ENCODE data around the gene USP50.

Gene USP50

GRCh38 chr15:50552238-50552637 is 5.8 kb upstream of the USP50 start:
- H3K9ac ChIP-seq (ENCODE audit: low read length): no peak overlapping the region
- H3K27me3 ChIP-seq (ENCODE audit: control insufficient read depth, insufficient read depth, low read length): no peaks in the 10 kb centered on the region
- H3K4me3 ChIP-seq (ENCODE audit: low read depth, low read length): no peak overlapping the region
- H3K4me1 ChIP-seq (ENCODE audit: control insufficient read depth, insufficient read depth, low read length): no peaks in the 10 kb centered on the region
- no peaks in the 10 kb centered on the region for H3K9me3 ChIP-seq (ENCODE audit: control insufficient read depth, insufficient read depth, low read depth, low read length)
- H3K27ac ChIP-seq (ENCODE audit: low read depth, low read length): no peak overlapping the region
- H3K36me3 ChIP-seq (ENCODE audit: control insufficient read depth, insufficient read depth, low read length): 0 out of 2 replicates have a peak, but pooled peaks cover 3% of the 10 kb centered on the region

GRCh38 chr15:50549326-50549725 is 2.9 kb upstream of the USP50 start:
- Histone ChIP-seq H3K4me3 (ENCODE audit: low read depth, low read length) (no peak overlapping the region), H3K36me3 (ENCODE audit: control insufficient read depth, insufficient read depth, low read length) (no peaks in the 10 kb centered on the region), H3K27me3 (ENCODE audit: control insufficient read depth, insufficient read depth, low read length) (no peaks in the 10 kb centered on the region), H3K27ac (ENCODE audit: low read depth, low read length) (no peak overlapping the region), H3K9me3 (ENCODE audit: control insufficient read depth, insufficient read depth, low read depth, low read length) (no peaks in the 10 kb centered on the region), H3K9ac (ENCODE audit: low read length) (no peak overlapping the region), H3K4me1 (ENCODE audit: control insufficient read depth, insufficient read depth, low read length) (peaks cover 3% of the 10 kb centered on the region; the same call in 1 of the 2 replicates)

DNA sequence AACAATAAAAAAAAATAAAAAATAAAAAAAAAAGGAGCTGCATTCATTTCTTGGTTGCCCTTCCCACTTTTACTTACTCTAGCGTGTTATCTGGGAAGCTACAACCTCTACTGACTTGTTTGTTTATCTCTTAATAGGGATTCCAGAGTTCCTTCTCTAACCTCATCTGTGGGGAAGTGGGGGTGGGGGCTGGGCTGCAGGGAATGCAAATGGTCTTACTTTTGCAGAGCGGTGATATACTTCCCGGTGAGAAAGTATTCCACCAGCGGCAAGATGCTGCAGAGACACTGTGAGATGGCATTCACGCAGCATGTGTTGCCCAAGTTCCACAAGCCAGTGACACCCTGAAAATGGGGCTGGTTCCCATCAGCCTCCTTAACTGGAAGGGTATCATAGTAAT is 2.1 kb downstream of the USP50 start:
- Histone ChIP-seq H3K9ac (ENCODE audit: low read length) (no peak overlapping the region), H3K9me3 (ENCODE audit: control insufficient read depth, insufficient read depth, low read depth, low read length) (no peaks in the 10 kb centered on the region), H3K27me3 (ENCODE audit: control insufficient read depth, insufficient read depth, low read length) (no peaks in the 10 kb centered on the region), H3K36me3 (ENCODE audit: control insufficient read depth, insufficient read depth, low read length) (no peaks in the 10 kb centered on the region), H3K27ac (ENCODE audit: low read depth, low read length) (no peak overlapping the region), H3K4me1 (ENCODE audit: control insufficient read depth, insufficient read depth, low read length) (peaks cover 4% of the 10 kb centered on the region; the same call in 1 of the 2 replicates), H3K4me3 (ENCODE audit: low read depth, low read length) (no peak overlapping the region)

DNA sequence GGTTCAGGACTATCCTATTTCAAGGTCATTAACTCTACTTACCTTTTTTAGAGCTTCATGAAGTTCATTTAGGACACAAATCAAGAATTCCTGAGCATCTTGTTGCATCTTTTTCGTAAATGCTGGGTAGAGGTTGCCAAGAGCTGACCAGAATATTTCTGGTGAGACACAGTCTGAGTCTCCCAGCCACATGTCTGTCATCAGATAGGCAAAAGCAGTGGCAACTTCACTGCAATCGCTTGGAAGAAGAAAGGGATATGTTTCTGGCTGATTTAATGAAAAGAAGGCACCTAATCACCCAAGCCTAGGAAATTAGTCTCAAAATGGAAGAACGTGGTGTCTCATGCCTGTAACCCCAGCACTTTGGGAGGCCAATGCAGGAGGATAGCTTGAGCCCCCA is 2.9 kb downstream of the USP50 start:
- Histone ChIP-seq H3K9ac (ENCODE audit: low read length) (no peak overlapping the region), H3K9me3 (ENCODE audit: control insufficient read depth, insufficient read depth, low read depth, low read length) (no peaks in the 10 kb centered on the region), H3K27me3 (ENCODE audit: control insufficient read depth, insufficient read depth, low read length) (no peaks in the 10 kb centered on the region), H3K4me1 (ENCODE audit: control insufficient read depth, insufficient read depth, low read length) (peaks cover 4% of the 10 kb centered on the region; the same call in 1 of the 2 replicates), H3K27ac (ENCODE audit: low read depth, low read length) (no peak overlapping the region), H3K4me3 (ENCODE audit: low read depth, low read length) (no peak overlapping the region), H3K36me3 (ENCODE audit: control insufficient read depth, insufficient read depth, low read length) (no peaks in the 10 kb centered on the region)

- Histone ChIP-seq H3K4me3 (ENCODE audit: low read depth, low read length) (no peak overlapping the region), H3K36me3 (ENCODE audit: control insufficient read depth, insufficient read depth, low read length) (no peaks in the 10 kb centered on the region), H3K9me3 (ENCODE audit: control insufficient read depth, insufficient read depth, low read depth, low read length) (no peaks in the 10 kb centered on the region), H3K27me3 (ENCODE audit: control insufficient read depth, insufficient read depth, low read length) (no peaks in the 10 kb centered on the region), H3K9ac (ENCODE audit: low read length) (no peak overlapping the region), H3K27ac (ENCODE audit: low read depth, low read length) (no peak overlapping the region), H3K4me1 (ENCODE audit: control insufficient read depth, insufficient read depth, low read length) (peaks cover 4% of the 10 kb centered on the region; the same call in 1 of the 2 replicates)
These were observed 3.6 kb downstream of the USP50 start for GRCh38 chr15:50542887-50543210.

GRCh38 chr15:50531766-50532165 is 14.7 kb downstream of the USP50 start:
- Histone ChIP-seq H3K9me3 (ENCODE audit: control insufficient read depth, insufficient read depth, low read depth, low read length) (no peaks in the 10 kb centered on the region), H3K9ac (ENCODE audit: low read length) (no peak overlapping the region), H3K4me1 (ENCODE audit: control insufficient read depth, insufficient read depth, low read length) (no peaks in the 10 kb centered on the region), H3K27ac (ENCODE audit: low read depth, low read length) (no peak overlapping the region), H3K4me3 (ENCODE audit: low read depth, low read length) (no peak overlapping the region), H3K36me3 (ENCODE audit: control insufficient read depth, insufficient read depth, low read length) (no peaks in the 10 kb centered on the region), H3K27me3 (ENCODE audit: control insufficient read depth, insufficient read depth, low read length) (no peaks in the 10 kb centered on the region)

DNA sequence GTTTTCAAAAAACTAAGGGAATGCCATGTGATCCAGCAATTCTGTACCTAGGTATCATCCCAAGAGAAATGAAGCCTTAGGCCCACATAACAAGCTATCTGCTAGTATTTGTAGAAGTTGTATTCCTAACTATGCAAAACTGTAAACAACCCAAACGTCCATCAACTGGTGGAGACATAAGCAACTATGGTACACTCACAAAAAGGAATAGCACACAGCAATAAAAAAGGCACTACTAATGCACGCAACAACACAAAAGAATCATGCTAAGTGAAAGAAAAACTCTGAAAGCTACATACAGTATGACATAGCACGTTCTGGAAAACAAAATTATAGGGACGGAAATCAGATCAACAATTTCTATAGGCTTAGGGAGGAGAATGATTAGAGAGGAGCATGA is 15.3 kb downstream of the USP50 start:
- H3K9me3 ChIP-seq (ENCODE audit: control insufficient read depth, insufficient read depth, low read depth, low read length): no peaks in the 10 kb centered on the region
- no peak overlapping the region for H3K27ac ChIP-seq (ENCODE audit: low read depth, low read length)
- H3K4me3 ChIP-seq (ENCODE audit: low read depth, low read length): no peak overlapping the region
- H3K27me3 ChIP-seq (ENCODE audit: control insufficient read depth, insufficient read depth, low read length): no peaks in the 10 kb centered on the region
- H3K4me1 ChIP-seq (ENCODE audit: control insufficient read depth, insufficient read depth, low read length): no peaks in the 10 kb centered on the region
- no peak overlapping the region for H3K9ac ChIP-seq (ENCODE audit: low read length)
- H3K36me3 ChIP-seq (ENCODE audit: control insufficient read depth, insufficient read depth, low read length): no peaks in the 10 kb centered on the region

DNA sequence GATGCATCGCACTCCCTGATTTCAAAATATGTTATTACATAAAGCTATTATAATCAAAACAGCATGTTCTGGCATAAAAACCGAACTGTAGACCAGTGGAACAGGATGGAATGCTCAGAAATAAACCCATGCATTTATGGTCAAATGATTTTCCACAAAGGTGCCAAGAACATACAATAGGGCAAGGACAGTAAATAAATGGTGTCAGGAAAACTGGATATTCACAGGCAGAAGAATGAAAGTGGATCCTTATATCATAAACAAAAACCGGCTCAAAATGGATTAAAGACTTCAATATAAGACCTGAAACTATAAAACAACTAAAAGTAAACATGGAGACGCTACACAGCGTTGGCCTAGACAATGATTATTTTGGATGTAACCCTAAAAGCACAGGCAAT is 22.6 kb downstream of the USP50 start:
- Histone ChIP-seq H3K4me3 (ENCODE audit: low read depth, low read length) (no peak overlapping the region), H3K27me3 (ENCODE audit: control insufficient read depth, insufficient read depth, low read length) (no peaks in the 10 kb centered on the region), H3K27ac (ENCODE audit: low read depth, low read length) (no peak overlapping the region), H3K9me3 (ENCODE audit: control insufficient read depth, insufficient read depth, low read depth, low read length) (0 out of 2 replicates have a peak, but pooled peaks cover 3% of the 10 kb centered on the region), H3K9ac (ENCODE audit: low read length) (no peak overlapping the region), H3K36me3 (ENCODE audit: control insufficient read depth, insufficient read depth, low read length) (no peaks in the 10 kb centered on the region), H3K4me1 (ENCODE audit: control insufficient read depth, insufficient read depth, low read length) (no peaks in the 10 kb centered on the region)

DNA sequence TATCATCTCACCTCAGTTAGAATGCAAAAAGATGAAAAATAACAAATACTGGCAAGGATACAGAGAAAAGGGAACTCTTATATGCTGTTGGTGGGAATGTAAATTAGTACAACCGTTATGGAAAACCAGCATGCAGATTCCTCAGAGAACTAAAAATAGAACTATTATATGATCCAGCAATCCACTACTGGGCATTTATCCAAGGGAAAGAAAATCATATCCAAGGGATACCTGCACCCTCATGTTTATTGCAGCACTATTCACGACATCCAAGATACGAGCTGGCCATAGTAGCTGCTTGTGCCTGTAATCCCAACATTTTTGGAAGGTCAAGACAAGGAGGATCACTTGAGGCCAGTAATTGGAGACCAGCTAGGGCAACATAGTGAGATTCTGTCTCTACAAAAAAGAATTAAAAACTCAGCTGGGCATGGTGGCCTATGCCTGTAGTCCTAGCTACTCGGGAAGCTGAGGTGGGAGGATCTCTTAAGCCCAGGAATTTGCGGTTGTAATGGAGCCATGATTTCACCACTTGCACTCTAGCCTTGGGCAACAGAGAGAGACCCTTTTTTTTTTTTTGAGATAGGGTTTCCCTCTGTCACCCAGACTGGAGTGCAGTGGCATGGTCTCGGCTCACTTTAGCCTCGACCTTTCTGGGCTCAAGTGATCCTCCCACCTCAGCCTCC is 26.6 kb downstream of the USP50 start:
- H3K36me3 ChIP-seq (ENCODE audit: control insufficient read depth, insufficient read depth, low read length): no peaks in the 10 kb centered on the region
- no peaks in the 10 kb centered on the region for H3K4me1 ChIP-seq (ENCODE audit: control insufficient read depth, insufficient read depth, low read length)
- H3K27me3 ChIP-seq (ENCODE audit: control insufficient read depth, insufficient read depth, low read length): no peaks in the 10 kb centered on the region
- no peak overlapping the region for H3K27ac ChIP-seq (ENCODE audit: low read depth, low read length)
- H3K4me3 ChIP-seq (ENCODE audit: low read depth, low read length): no peak overlapping the region
- no peak overlapping the region for H3K9ac ChIP-seq (ENCODE audit: low read length)
- H3K9me3 ChIP-seq (ENCODE audit: control insufficient read depth, insufficient read depth, low read depth, low read length): peaks cover 4% of the 10 kb centered on the region; the same call in 1 of the 2 replicates

- Histone ChIP-seq H3K4me1 (ENCODE audit: control insufficient read depth, insufficient read depth, low read length) (no peaks in the 10 kb centered on the region), H3K9ac (ENCODE audit: low read length) (no peak overlapping the region), H3K27me3 (ENCODE audit: control insufficient read depth, insufficient read depth, low read length) (no peaks in the 10 kb centered on the region), H3K4me3 (ENCODE audit: low read depth, low read length) (no peak overlapping the region), H3K36me3 (ENCODE audit: control insufficient read depth, insufficient read depth, low read length) (no peaks in the 10 kb centered on the region), H3K27ac (ENCODE audit: low read depth, low read length) (no peak overlapping the region), H3K9me3 (ENCODE audit: control insufficient read depth, insufficient read depth, low read depth, low read length) (no peaks in the 10 kb centered on the region; the same call in 1 of the 2 replicates)
These were observed 33.5 kb downstream of the USP50 start for GRCh38 chr15:50513001-50513400.

GRCh38 chr15:50506121-50506520 is 40.3 kb downstream of the USP50 start:
- no peak overlapping the region for H3K9ac ChIP-seq (ENCODE audit: low read length)
- peaks cover 9% of the 10 kb centered on the region; the same call in 1 of the 2 replicates for H3K4me1 ChIP-seq (ENCODE audit: control insufficient read depth, insufficient read depth, low read length)
- H3K27me3 ChIP-seq (ENCODE audit: control insufficient read depth, insufficient read depth, low read length): no peaks in the 10 kb centered on the region
- H3K9me3 ChIP-seq (ENCODE audit: control insufficient read depth, insufficient read depth, low read depth, low read length): no peaks in the 10 kb centered on the region
- H3K36me3 ChIP-seq (ENCODE audit: control insufficient read depth, insufficient read depth, low read length): peaks cover 20% of the 10 kb centered on the region
- no peak overlapping the region for H3K4me3 ChIP-seq (ENCODE audit: low read depth, low read length)
- no peak overlapping the region for H3K27ac ChIP-seq (ENCODE audit: low read depth, low read length)
